PC-3 (cell line): ENCODE data around the gene TP53INP2.

Experiments used
- EZH2 ChIP-seq: fragments of 300-600 bp; sonication (generic); IDR thresholded peaks from one replicate; pipeline ENCODE4 v1.6.1; 2017; ENCODE audit warnings: antibody characterized with exemption, mild to moderate bottlenecking, low read length; ENCODE audit not compliant: unreplicated experiment
- EZH2phosphoT487 ChIP-seq: fragments of 300-600 bp; sonication (generic); IDR thresholded peaks from 2 replicates; pipeline ENCODE4 v1.6.1; 2018; ENCODE audit warnings: mild to moderate bottlenecking, antibody characterized with exemption, low read length, borderline replicate concordance
- TF ChIP-seq, protein P1 (sequence below): fragments of 300-600 bp; sonication (generic); conservative IDR thresholded peaks from 2 replicates; pipeline ENCODE4 v1.5.1; 2017; ENCODE audit warnings: antibody characterized with exemption, low read depth, mild to moderate bottlenecking, low read length

DNA sequence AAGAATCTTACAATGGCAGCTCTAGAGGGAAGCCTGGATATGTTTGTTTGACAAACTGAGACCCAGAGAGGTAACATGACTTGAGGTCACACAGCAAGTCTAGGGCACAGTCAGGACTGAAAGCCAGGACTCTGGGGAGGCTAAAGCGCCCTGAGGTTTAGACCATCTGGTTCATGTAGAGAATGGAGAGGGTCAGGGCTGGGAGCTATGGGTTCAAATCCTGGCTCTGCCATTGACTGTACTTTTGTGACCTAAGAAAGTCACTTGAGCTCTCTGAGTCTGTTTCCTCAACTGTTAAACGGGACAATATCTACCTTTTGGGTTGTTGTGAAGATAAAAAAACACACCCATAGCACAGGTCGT lies 1.1 kb upstream of the TP53INP2 start:
- TF ChIP-seq, protein P1, sequence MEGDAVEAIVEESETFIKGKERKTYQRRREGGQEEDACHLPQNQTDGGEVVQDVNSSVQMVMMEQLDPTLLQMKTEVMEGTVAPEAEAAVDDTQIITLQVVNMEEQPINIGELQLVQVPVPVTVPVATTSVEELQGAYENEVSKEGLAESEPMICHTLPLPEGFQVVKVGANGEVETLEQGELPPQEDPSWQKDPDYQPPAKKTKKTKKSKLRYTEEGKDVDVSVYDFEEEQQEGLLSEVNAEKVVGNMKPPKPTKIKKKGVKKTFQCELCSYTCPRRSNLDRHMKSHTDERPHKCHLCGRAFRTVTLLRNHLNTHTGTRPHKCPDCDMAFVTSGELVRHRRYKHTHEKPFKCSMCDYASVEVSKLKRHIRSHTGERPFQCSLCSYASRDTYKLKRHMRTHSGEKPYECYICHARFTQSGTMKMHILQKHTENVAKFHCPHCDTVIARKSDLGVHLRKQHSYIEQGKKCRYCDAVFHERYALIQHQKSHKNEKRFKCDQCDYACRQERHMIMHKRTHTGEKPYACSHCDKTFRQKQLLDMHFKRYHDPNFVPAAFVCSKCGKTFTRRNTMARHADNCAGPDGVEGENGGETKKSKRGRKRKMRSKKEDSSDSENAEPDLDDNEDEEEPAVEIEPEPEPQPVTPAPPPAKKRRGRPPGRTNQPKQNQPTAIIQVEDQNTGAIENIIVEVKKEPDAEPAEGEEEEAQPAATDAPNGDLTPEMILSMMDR: no peak
- TF ChIP-seq EZH2 (no peak), EZH2phosphoT487 (no peak)
